ENCODE results near the gene PRR3. TPM values are rescaled to one million over a fixed set of nuclear protein-coding genes. Genes with fewer than 3 reads are reported as not detected.

Gene PRR3
- total and polyA plus RNA-seq, 9 of the 15 experiments (the other 6 are each of a cell fraction or from before 2014, with no cell fraction given) = 23.5 to 59.6 (median 28.8) TPM

- Histone ChIP-seq H3K4me2 (ENCODE audit: insufficient read depth, low read length) (peak overlapping the region; percentile 84), H2AFZ (ENCODE audit: low read depth, low read length) (peak overlapping the region; percentile 87), H3K9me3 (replicated peaks; ENCODE audit: control insufficient read depth, insufficient read depth, low read depth, low read length) (no peaks in the 10 kb centered on the region), H3K9me1 (ENCODE audit: control insufficient read depth, insufficient read depth, low read length) (no peaks in the 10 kb centered on the region), H3K27ac (ENCODE audit: extremely low read depth, low read depth, low read length) (no peak overlapping the region), H3K27me3 (ENCODE audit: control insufficient read depth in 2 of 2, insufficient read depth in 2 of 2, low read length in 2 of 2) (no peaks in the 10 kb centered on the region), H3K9ac (ENCODE audit: insufficient read depth in 1 of 2, low read depth in 2 of 2, low read length in 2 of 2) (peak overlapping the region; percentile 20 to 27; a peak in 2 of 4 replicates), H3K4me3 (peak overlapping the region; percentile 32), H3K79me2 (ENCODE audit: control insufficient read depth, insufficient read depth, low read length) (no peaks in the 10 kb centered on the region), H3K4me1 (replicated peaks in 1 of 2; ENCODE audit: control insufficient read depth in 2 of 2, insufficient read depth in 2 of 2, low read length in 2 of 2) (peaks cover 0 to 2% of the 10 kb centered on the region in 2 experiments; a peak in 2 of 5 replicates), H4K20me1 (replicated peaks; ENCODE audit: control insufficient read depth, insufficient read depth, low read length) (no peaks in the 10 kb centered on the region), H3K36me3 (ENCODE audit: control insufficient read depth, insufficient read depth, low read length) (peaks cover 24% of the 10 kb centered on the region; the same call in 2 of the 3 replicates)
- POLR2A ChIA-PET = interaction anchor here (0.7 to 6.2 kb wide), 16 partner anchors 9 to 293 kb away, joined by 3 to 85 read pairs (median 4); partner anchors contain the start of genes ABCF1, GNL1 and PRR3
- in situ Hi-C loops (cut with MboI) = no loop called here
- intact Hi-C loops (cut with micrococcal nuclease) = loop anchor here (1.0 to 5.0 kb wide), 4 partner anchors 56 to 545 kb away; partner anchors contain the start of gene DHX16
- ATAC-seq (peak; percentile 94), FAIRE-seq (peak; percentile 96), DNase-seq (ENCODE audit: extremely low read depth in 1 of 4, low spot score in 3 of 4) (peak; percentile 85 to 92 (median 90))
- CTCF ChIA-PET (ENCODE audit: low intra/inter-chr PET ratio) = interaction anchor here (0.6 to 2.0 kb wide), 9 partner anchors 56 to 1139 kb away, joined by 4 to 11 read pairs (median 6); partner anchors contain the start of genes DHX16 and LY6G5C
- WGBS (ENCODE audit: insufficient coverage, low coverage, missing lambda C conversion rate) = 22% methylated on average over 23 of the region's 23 CpGs
- TSS peak; percentile 30 for BruUV-seq (replicated peaks)
- no peak for TF ChIP-seq MITF (IDR thresholded peaks at IDR 0.05)
- no peak for TF ChIP-seq FOXA1 (IDR thresholded peaks at IDR 0.05; ENCODE audit: borderline replicate concordance)
- TF ChIP-seq ZFP1 (CRISPR knock-in tag; IDR thresholded peaks at IDR 0.05) = no peak
- no peak for TF ChIP-seq MAFG (tag; conservative IDR thresholded peaks at IDR 0.05)
- TF ChIP-seq ZNF589 (CRISPR knock-in tag; IDR thresholded peaks at IDR 0.05; ENCODE audit: low read depth) = no peak
- TF ChIP-seq NR2C2 (CRISPR knock-in tag; IDR thresholded peaks at IDR 0.05) = no peak
- no peak for TF ChIP-seq NR2C2 (tag; IDR thresholded peaks at IDR 0.05)
- TF ChIP-seq CGGBP1 (CRISPR knock-in tag; IDR thresholded peaks at IDR 0.05) = no peak; the same call in 1 of the 2 replicates
- TF ChIP-seq ZNF408 (CRISPR knock-in tag; IDR thresholded peaks at IDR 0.05; ENCODE audit: low read depth) = no peak
- TF ChIP-seq POLR2H (tag; IDR thresholded peaks at IDR 0.05; ENCODE audit: low read depth) = no peak; the same call in 1 of the 2 replicates
- peak; percentile 56 for TF ChIP-seq GABPB1 (CRISPR knock-in tag; IDR thresholded peaks at IDR 0.05)
- no peak for TF ChIP-seq ELK3 (CRISPR knock-in tag; IDR thresholded peaks at IDR 0.05)
- TF ChIP-seq ZNF639 (CRISPR knock-in tag; conservative IDR thresholded peaks at IDR 0.05 in 1 of 2, IDR thresholded peaks at IDR 0.05 in 1 of 2) = 0 out of 4 replicates have a peak, but pooled peaks of 1 of the 2 experiments have one; percentile 51
- no peak for TF ChIP-seq ZNF778 (CRISPR knock-in tag; IDR thresholded peaks at IDR 0.05)
- TF ChIP-seq TEAD1 (CRISPR knock-in tag; IDR thresholded peaks at IDR 0.05) = peak in 1 of 2 experiments; percentile 48; a peak in 1 of 4 replicates
- TF ChIP-seq ZNF41 (CRISPR knock-in tag; conservative IDR thresholded peaks at IDR 0.05) = peak; percentile 17; the same call in 1 of the 2 replicates
These were observed 15.3 kb upstream of the PRR3 start for GRCh38 chr6:30541515-30542403.
